Measurements from ENCODE around the gene PDIA4. TPM values are rescaled to one million over a fixed set of nuclear protein-coding genes. Genes with fewer than 3 reads are reported as not detected.
"Not testable (repeated sequence)": the region's sequence is repeated elsewhere in the genome, so short reads cannot be mapped to it uniquely, and the experiment has no call there.

Gene PDIA4
- total RNA-seq, 2 donors from 2014 or later, result 42.4 to 49.8 TPM

GRCh38 chr7:149023662-149024061 is 4.6 kb downstream of the PDIA4 start:
- no peak for DNase-seq
- Mint-ChIP-seq H3K4me1 (peaks cover 47% of the 10 kb centered on the region), H3K36me3 (ENCODE audit: low read depth) (peaks cover 2% of the 10 kb centered on the region), H3K27ac (peak overlapping the region; percentile 79), H3K4me3 (no peak overlapping the region), H3K27me3 (no peaks in the 10 kb centered on the region)
- ATAC-seq, result no peak
- H3K9me3 ChIP-seq (ENCODE audit: control insufficient read depth, low read length, poor library complexity, severe bottlenecking), result no peaks in the 10 kb centered on the region

GRCh38 chr7:149022756-149023360 is 5.4 kb downstream of the PDIA4 start:
- H3K4me1 Mint-ChIP-seq, result peaks cover 44% of the 10 kb centered on the region
- no peaks in the 10 kb centered on the region for H3K27me3 Mint-ChIP-seq
- peaks cover 2% of the 10 kb centered on the region for H3K36me3 Mint-ChIP-seq (ENCODE audit: low read depth)
- H3K9me3 ChIP-seq (ENCODE audit: control insufficient read depth, low read length, poor library complexity, severe bottlenecking), result no peaks in the 10 kb centered on the region
- peak overlapping the region; percentile 79 for H3K27ac Mint-ChIP-seq
- no peak overlapping the region for H3K4me3 Mint-ChIP-seq
- ATAC-seq, result no peak
- no peak for DNase-seq

- H3K27ac Mint-ChIP-seq, result peak overlapping the region; percentile 79
- DNase-seq, result no peak
- H3K4me1 Mint-ChIP-seq, result peaks cover 35% of the 10 kb centered on the region
- no peaks in the 10 kb centered on the region for H3K9me3 ChIP-seq (ENCODE audit: control insufficient read depth, low read length, poor library complexity, severe bottlenecking)
- peaks cover 2% of the 10 kb centered on the region for H3K36me3 Mint-ChIP-seq (ENCODE audit: low read depth)
- H3K4me3 Mint-ChIP-seq, result peak overlapping the region; percentile 75
- no peak for ATAC-seq
- no peaks in the 10 kb centered on the region for H3K27me3 Mint-ChIP-seq
These were observed 6.6 kb downstream of the PDIA4 start for GRCh38 chr7:149021725-149022062.

- Mint-ChIP-seq H3K4me1 (peaks cover 24% of the 10 kb centered on the region), H3K4me3 (no peak overlapping the region), H3K27ac (peak overlapping the region; percentile 45), H3K27me3 (no peaks in the 10 kb centered on the region), H3K36me3 (ENCODE audit: low read depth) (peaks cover 2% of the 10 kb centered on the region)
- ATAC-seq (no peak), DNase-seq (no peak)
- no peaks in the 10 kb centered on the region for H3K9me3 ChIP-seq (ENCODE audit: control insufficient read depth, low read length, poor library complexity, severe bottlenecking)
These were observed 7.8 kb downstream of the PDIA4 start for GRCh38 chr7:149020483-149020882.

- H3K9me3 ChIP-seq (ENCODE audit: control insufficient read depth, low read length, poor library complexity, severe bottlenecking), result no peaks in the 10 kb centered on the region
- Mint-ChIP-seq H3K4me3 (no peak overlapping the region), H3K4me1 (peaks cover 21% of the 10 kb centered on the region), H3K27ac (no peak overlapping the region), H3K36me3 (ENCODE audit: low read depth) (peaks cover 9% of the 10 kb centered on the region), H3K27me3 (no peaks in the 10 kb centered on the region)
- no peak for ATAC-seq
- DNase-seq, result no peak
These were observed 11.4 kb downstream of the PDIA4 start for GRCh38 chr7:149016876-149017275.

GRCh38 chr7:149014309-149014708 is 14.0 kb downstream of the PDIA4 start:
- H3K36me3 Mint-ChIP-seq (ENCODE audit: low read depth), result peaks cover 6% of the 10 kb centered on the region
- H3K27me3 Mint-ChIP-seq, result no peaks in the 10 kb centered on the region
- peaks cover 14% of the 10 kb centered on the region for H3K4me1 Mint-ChIP-seq
- no peak overlapping the region for H3K4me3 Mint-ChIP-seq
- no peak for ATAC-seq
- no peaks in the 10 kb centered on the region for H3K9me3 ChIP-seq (ENCODE audit: control insufficient read depth, low read length, poor library complexity, severe bottlenecking)
- H3K27ac Mint-ChIP-seq, result peak overlapping the region; percentile 11
- no peak for DNase-seq

GRCh38 chr7:149013876-149014275 is 14.4 kb downstream of the PDIA4 start:
- Mint-ChIP-seq H3K27ac (peak overlapping the region; percentile 11), H3K27me3 (no peaks in the 10 kb centered on the region), H3K4me1 (peaks cover 14% of the 10 kb centered on the region), H3K4me3 (peak overlapping the region; percentile 55), H3K36me3 (ENCODE audit: low read depth) (peaks cover 6% of the 10 kb centered on the region)
- H3K9me3 ChIP-seq (ENCODE audit: control insufficient read depth, low read length, poor library complexity, severe bottlenecking), result no peaks in the 10 kb centered on the region
- DNase-seq (no peak), ATAC-seq (no peak)

GRCh38 chr7:149012730-149013129 is 15.6 kb downstream of the PDIA4 start:
- not testable (repeated sequence) for H3K4me3 Mint-ChIP-seq; H3K36me3 Mint-ChIP-seq (ENCODE audit: low read depth); H3K27me3 Mint-ChIP-seq; H3K27ac Mint-ChIP-seq; DNase-seq; ATAC-seq; H3K9me3 ChIP-seq (ENCODE audit: control insufficient read depth, low read length, poor library complexity, severe bottlenecking)
- H3K4me1 Mint-ChIP-seq, result peaks cover 14% of the 10 kb centered on the region

GRCh38 chr7:149011491-149011890 is 16.8 kb downstream of the PDIA4 start:
- no peaks in the 10 kb centered on the region for H3K9me3 ChIP-seq (ENCODE audit: control insufficient read depth, low read length, poor library complexity, severe bottlenecking)
- no peak for DNase-seq
- no peak overlapping the region for H3K4me3 Mint-ChIP-seq
- H3K27ac Mint-ChIP-seq, result peak overlapping the region; percentile 60
- ATAC-seq, result no peak
- H3K27me3 Mint-ChIP-seq, result no peaks in the 10 kb centered on the region
- peaks cover 8% of the 10 kb centered on the region for H3K36me3 Mint-ChIP-seq (ENCODE audit: low read depth)
- H3K4me1 Mint-ChIP-seq, result peaks cover 11% of the 10 kb centered on the region

- peaks cover 14% of the 10 kb centered on the region for H3K4me1 Mint-ChIP-seq
- no peak overlapping the region for H3K4me3 Mint-ChIP-seq
- H3K36me3 Mint-ChIP-seq (ENCODE audit: low read depth), result peaks cover 8% of the 10 kb centered on the region
- no peaks in the 10 kb centered on the region for H3K9me3 ChIP-seq (ENCODE audit: control insufficient read depth, low read length, poor library complexity, severe bottlenecking)
- H3K27ac Mint-ChIP-seq, result no peak overlapping the region
- no peaks in the 10 kb centered on the region for H3K27me3 Mint-ChIP-seq
- ATAC-seq (no peak), DNase-seq (no peak)
These were observed 17.9 kb downstream of the PDIA4 start for GRCh38 chr7:149010451-149010850.

GRCh38 chr7:149009527-149009926 is 18.8 kb downstream of the PDIA4 start:
- H3K9me3 ChIP-seq (ENCODE audit: control insufficient read depth, low read length, poor library complexity, severe bottlenecking), result no peaks in the 10 kb centered on the region
- ATAC-seq (no peak), DNase-seq (no peak)
- Mint-ChIP-seq H3K4me1 (peaks cover 12% of the 10 kb centered on the region), H3K27ac (no peak overlapping the region), H3K27me3 (no peaks in the 10 kb centered on the region), H3K4me3 (no peak overlapping the region), H3K36me3 (ENCODE audit: low read depth) (peaks cover 8% of the 10 kb centered on the region)

GRCh38 chr7:149007611-149008010 is 20.7 kb downstream of the PDIA4 start:
- H3K27ac Mint-ChIP-seq, result peak overlapping the region; percentile 2
- ATAC-seq (no peak), DNase-seq (no peak)
- H3K36me3 Mint-ChIP-seq (ENCODE audit: low read depth), result peaks cover 7% of the 10 kb centered on the region
- H3K27me3 Mint-ChIP-seq, result no peaks in the 10 kb centered on the region
- H3K4me3 Mint-ChIP-seq, result no peak overlapping the region
- H3K9me3 ChIP-seq (ENCODE audit: control insufficient read depth, low read length, poor library complexity, severe bottlenecking), result no peaks in the 10 kb centered on the region
- H3K4me1 Mint-ChIP-seq, result peaks cover 9% of the 10 kb centered on the region

- DNase-seq (no peak), ATAC-seq (no peak)
- Mint-ChIP-seq H3K27me3 (no peaks in the 10 kb centered on the region), H3K36me3 (ENCODE audit: low read depth) (peaks cover 4% of the 10 kb centered on the region), H3K4me1 (peaks cover 6% of the 10 kb centered on the region), H3K27ac (peak overlapping the region; percentile 2), H3K4me3 (no peak overlapping the region)
- H3K9me3 ChIP-seq (ENCODE audit: control insufficient read depth, low read length, poor library complexity, severe bottlenecking), result no peaks in the 10 kb centered on the region
These were observed 21.2 kb downstream of the PDIA4 start for GRCh38 chr7:149007146-149007545.

- ATAC-seq (peak; percentile 5), DNase-seq (no peak)
- H3K9me3 ChIP-seq (ENCODE audit: control insufficient read depth, low read length, poor library complexity, severe bottlenecking), result no peaks in the 10 kb centered on the region
- Mint-ChIP-seq H3K27ac (peak overlapping the region; percentile 29), H3K27me3 (no peaks in the 10 kb centered on the region), H3K36me3 (ENCODE audit: low read depth) (peaks cover 4% of the 10 kb centered on the region), H3K4me1 (peaks cover 6% of the 10 kb centered on the region), H3K4me3 (no peak overlapping the region)
These were observed 22.0 kb downstream of the PDIA4 start for GRCh38 chr7:149006345-149006725.
